GM18498 (cell line): Measurements from ENCODE around the gene MYBPC2.

Experiments
- ATAC-seq: cut with Tn5 transposase; IDR thresholded peaks from one replicate; pipeline ENCODE4 v1.9.1; 2021; ENCODE audit warnings: mild to moderate bottlenecking, moderate library complexity; ENCODE audit not compliant: unreplicated experiment

MYBPC2 gene

GRCh38 chr19:50513746-50514345 is 81.2 kb downstream of the MYBPC2 start, which contains the start of gene ASPDH:
Gene ASPDH, minus strand, starts transcription at chr19:50513913. Its CDS starts 90 bp downstream, at chr19:50513823.
- no peak for ATAC-seq

- no peak for ATAC-seq
Observed at GRCh38 chr19:50514346-50515167, 81.9 kb downstream of the MYBPC2 start.

GRCh38 chr19:50515168-50515561 is 82.5 kb downstream of the MYBPC2 start:
- ATAC-seq: no peak
